ENCODE results near the gene SMIM10L2A.
"Not testable (repeated sequence)": the region's sequence is repeated elsewhere in the genome, so short reads cannot be mapped to it uniquely, and the experiment has no call there.

SMIM10L2A gene

GRCh38 chrX:135396109-135396508 is 25.6 kb upstream of the SMIM10L2A start:
- Histone ChIP-seq H3K36me3 (no peaks in the 10 kb centered on the region), H3K27me3 (ENCODE audit: insufficient read depth, low read depth, severe bottlenecking) (peaks cover 7% of the 10 kb centered on the region), H3K4me3 (ENCODE audit: low read depth, low read length) (no peak overlapping the region), H3K27ac (no peak overlapping the region), H3K9me3 (ENCODE audit: severe bottlenecking) (no peaks in the 10 kb centered on the region)
- DNase-seq: no peak
- TF ChIP-seq CTCF (IDR thresholded peaks at IDR 0.05; ENCODE audit: low read depth, low read length): no peak

- no peak overlapping the region for H3K27ac ChIP-seq
- H3K36me3 ChIP-seq: no peaks in the 10 kb centered on the region
- TF ChIP-seq CTCF (IDR thresholded peaks at IDR 0.05; ENCODE audit: low read depth, low read length): no peak
- H3K4me3 ChIP-seq (ENCODE audit: low read depth, low read length): no peak overlapping the region
- H3K27me3 ChIP-seq (ENCODE audit: insufficient read depth, low read depth, severe bottlenecking): peaks cover 6% of the 10 kb centered on the region
- DNase-seq: no peak
- H3K9me3 ChIP-seq (ENCODE audit: severe bottlenecking): no peaks in the 10 kb centered on the region
These were observed 25.2 kb upstream of the SMIM10L2A start for GRCh38 chrX:135396566-135396965.

GRCh38 chrX:135397652-135398051 is 24.1 kb upstream of the SMIM10L2A start:
- DNase-seq: no peak
- TF ChIP-seq CTCF (IDR thresholded peaks at IDR 0.05; ENCODE audit: low read depth, low read length): no peak
- H3K27ac ChIP-seq: no peak overlapping the region
- no peaks in the 10 kb centered on the region for H3K9me3 ChIP-seq (ENCODE audit: severe bottlenecking)
- peaks cover 5% of the 10 kb centered on the region for H3K27me3 ChIP-seq (ENCODE audit: insufficient read depth, low read depth, severe bottlenecking)
- no peaks in the 10 kb centered on the region for H3K36me3 ChIP-seq
- H3K4me3 ChIP-seq (ENCODE audit: low read depth, low read length): no peak overlapping the region

GRCh38 chrX:135403374-135403773 is 18.4 kb upstream of the SMIM10L2A start:
- H3K27ac ChIP-seq: no peak overlapping the region
- peaks cover 3% of the 10 kb centered on the region for H3K27me3 ChIP-seq (ENCODE audit: insufficient read depth, low read depth, severe bottlenecking)
- no peaks in the 10 kb centered on the region for H3K9me3 ChIP-seq (ENCODE audit: severe bottlenecking)
- no peak overlapping the region for H3K4me3 ChIP-seq (ENCODE audit: low read depth, low read length)
- H3K36me3 ChIP-seq: no peaks in the 10 kb centered on the region
- DNase-seq: no peak
- TF ChIP-seq CTCF (IDR thresholded peaks at IDR 0.05; ENCODE audit: low read depth, low read length): no peak

GRCh38 chrX:135406428-135406827 is 15.3 kb upstream of the SMIM10L2A start:
- peak; percentile 19 for DNase-seq
- H3K27me3 ChIP-seq (ENCODE audit: insufficient read depth, low read depth, severe bottlenecking); H3K4me3 ChIP-seq (ENCODE audit: low read depth, low read length); H3K36me3 ChIP-seq; H3K9me3 ChIP-seq (ENCODE audit: severe bottlenecking): not testable (repeated sequence)
- H3K27ac ChIP-seq: peak overlapping the region; percentile 63

GRCh38 chrX:135408794-135409193 is 12.9 kb upstream of the SMIM10L2A start:
- no peaks in the 10 kb centered on the region for H3K36me3 ChIP-seq
- H3K27me3 ChIP-seq (ENCODE audit: insufficient read depth, low read depth, severe bottlenecking): peaks cover 3% of the 10 kb centered on the region
- DNase-seq: no peak
- H3K27ac ChIP-seq: no peak overlapping the region
- H3K9me3 ChIP-seq (ENCODE audit: severe bottlenecking): no peaks in the 10 kb centered on the region
- TF ChIP-seq CTCF (IDR thresholded peaks at IDR 0.05; ENCODE audit: low read depth, low read length): no peak
- H3K4me3 ChIP-seq (ENCODE audit: low read depth, low read length): no peak overlapping the region
